Activated CD8-positive, alpha-beta T cell treated with anti-CD3 and anti-CD28 coated beads, Interleukin-2, amount 10 ng/mL, durations not matched to agents 7 days and 5 days (primary cell): ENCODE measurements around the gene FAM20C. TPM values are rescaled to one million over a fixed set of nuclear protein-coding genes. Genes with fewer than 3 reads are reported as not detected.
A peak's percentile ranks its signal among the peaks of the same experiment; 100 is the strongest.
"Not testable (repeated sequence)": the region's sequence is repeated elsewhere in the genome, so short reads cannot be mapped to it uniquely, and the experiment has no call there.

Experiments used
- ATAC-seq: fragments of 150-1000 bp; cut with Tn5 transposase; one replicate; pipeline ENCODE4 v1.10.0; 2021; ENCODE audit warnings: moderate library complexity
- CTCF ChIA-PET: fragments of 350-600 bp; sonication (Branson Sonifier 250); formaldehyde crosslinking; loops from one replicate; lab custom pipeline; 2021; ENCODE audit warnings: antibody characterized with exemption; lab: Charles Lee
- POLR2A ChIA-PET: fragments of 350-600 bp; sonication (Branson Sonifier 250); formaldehyde crosslinking; loops from one replicate; lab custom pipeline; 2021; ENCODE audit warnings: antibody characterized with exemption; lab: Charles Lee
- DNase-seq: peaks from one replicate; pipeline ENCODE4 v3.0.0-alpha.2; 2020
- H3K27ac Mint-ChIP-seq: one replicate; pipeline ENCODE4 v1.8.0; 2021; ENCODE audit warnings: mild to moderate bottlenecking, mixed read lengths
- H3K27me3 Mint-ChIP-seq: one replicate; pipeline ENCODE4 v1.8.0; 2021; ENCODE audit warnings: low read depth, mixed read lengths
- H3K36me3 Mint-ChIP-seq: one replicate; pipeline ENCODE4 v1.8.0; 2021; ENCODE audit warnings: low read depth, mixed read lengths
- H3K4me1 Mint-ChIP-seq: one replicate; pipeline ENCODE4 v1.8.0; 2021; ENCODE audit warnings: low read depth, mixed read lengths
- H3K4me3 Mint-ChIP-seq: one replicate; pipeline ENCODE4 v1.8.0; 2021; ENCODE audit warnings: mild to moderate bottlenecking, mixed read lengths
- H3K9me3 Mint-ChIP-seq: one replicate; pipeline ENCODE4 v1.8.0; 2022; ENCODE audit warnings: mixed read lengths; ENCODE audit not compliant: insufficient read depth
- total RNA-seq, 2 experiments: library from RNA; stranded (reverse); gene quantifications; one replicate each; pipeline ENCODE4 v1.2.3, GENCODE V29; 2021

FAM20C gene
- total RNA-seq, 2 experiments from 2014 or later = 0.74 TPM; not detected in 1

- Mint-ChIP-seq H3K27ac (no peak overlapping the region), H3K36me3 (no peaks in the 10 kb centered on the region), H3K9me3 (no peaks in the 10 kb centered on the region), H3K27me3 (peaks cover 1% of the 10 kb centered on the region), H3K4me3 (no peak overlapping the region), H3K4me1 (peaks cover 6% of the 10 kb centered on the region)
- ATAC-seq (no peak), DNase-seq (peak; percentile 34)
- ChIA-PET POLR2A (no interaction called here), CTCF (no interaction called here)
Observed at GRCh38 chr7:240887-241421, 48.6 kb downstream of the FAM20C start.

- H3K4me3 Mint-ChIP-seq = no peak overlapping the region
- ATAC-seq (no peak), DNase-seq (no peak)
- H3K27ac Mint-ChIP-seq = no peak overlapping the region
- POLR2A ChIA-PET = no interaction called here
- H3K27me3 Mint-ChIP-seq = peaks cover 1% of the 10 kb centered on the region
- H3K36me3 Mint-ChIP-seq = no peaks in the 10 kb centered on the region
- H3K4me1 Mint-ChIP-seq = peaks cover 6% of the 10 kb centered on the region
- CTCF ChIA-PET = no interaction called here
- no peaks in the 10 kb centered on the region for H3K9me3 Mint-ChIP-seq
Observed at GRCh38 chr7:241513-241912, 49.1 kb downstream of the FAM20C start.

DNA sequence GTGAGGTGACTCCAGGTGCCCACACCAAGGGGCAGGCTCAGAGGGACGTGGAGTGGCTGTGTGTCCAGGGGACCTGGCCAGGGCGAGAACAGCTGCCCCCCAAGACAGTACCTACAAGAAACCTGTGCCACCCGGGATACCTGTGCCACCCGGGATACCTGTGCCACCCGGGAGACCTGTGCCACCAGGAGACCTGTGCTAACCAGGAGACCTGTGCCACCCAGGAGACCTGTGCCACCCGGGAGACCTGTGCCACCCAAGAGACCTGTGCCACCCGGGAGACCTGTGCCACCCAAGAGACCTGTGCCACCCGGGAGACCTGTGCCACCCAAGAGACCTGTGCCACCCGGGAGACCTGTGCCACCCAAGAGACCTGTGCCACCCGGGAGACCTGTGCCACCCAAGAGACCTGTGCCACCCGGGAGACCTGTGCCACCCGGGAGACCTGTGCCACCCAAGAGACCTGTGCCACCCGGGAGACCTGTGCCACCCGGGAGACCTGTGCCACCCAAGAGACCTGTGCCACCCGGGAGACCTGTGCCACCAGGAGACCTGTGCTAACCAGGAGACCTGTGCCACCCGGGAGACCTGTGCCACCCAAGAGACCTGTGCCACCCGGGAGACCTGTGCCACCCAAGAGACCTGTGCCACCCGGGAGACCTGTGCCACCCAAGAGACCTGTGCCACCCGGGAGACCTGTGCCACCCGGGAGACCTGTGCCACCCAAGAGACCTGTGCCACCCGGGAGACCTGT, 50.6 kb downstream of the FAM20C start:
- CTCF ChIA-PET, H3K4me1 Mint-ChIP-seq, H3K9me3 Mint-ChIP-seq, POLR2A ChIA-PET, ATAC-seq, DNase-seq, H3K36me3 Mint-ChIP-seq, H3K27me3 Mint-ChIP-seq, H3K27ac Mint-ChIP-seq, H3K4me3 Mint-ChIP-seq: not testable (repeated sequence)

GRCh38 chr7:243580-243978, 51.2 kb downstream of the FAM20C start:
- H3K27me3 Mint-ChIP-seq, H3K4me1 Mint-ChIP-seq, DNase-seq, CTCF ChIA-PET, H3K9me3 Mint-ChIP-seq, POLR2A ChIA-PET, H3K4me3 Mint-ChIP-seq, H3K27ac Mint-ChIP-seq, H3K36me3 Mint-ChIP-seq, ATAC-seq: not testable (repeated sequence)

DNA sequence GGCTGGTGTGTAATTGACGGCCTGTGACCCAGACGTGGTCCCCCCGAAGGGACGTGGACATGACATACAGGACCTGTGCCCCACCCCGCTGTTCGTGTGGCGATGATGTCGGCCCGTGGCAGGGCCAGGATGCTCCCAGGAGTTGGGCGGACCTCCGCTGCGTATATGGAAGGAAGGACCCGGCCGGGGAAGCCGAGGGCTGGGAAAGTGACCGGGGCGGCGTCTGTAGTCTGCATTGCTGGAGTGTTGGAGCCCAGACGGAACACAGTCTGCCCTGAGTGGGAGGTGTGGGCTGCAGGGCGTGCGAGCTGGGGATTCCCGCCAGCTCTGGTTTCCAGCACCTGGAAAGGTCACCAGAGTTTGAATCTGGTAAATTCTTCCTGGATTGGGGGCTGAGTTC, 52.6 kb downstream of the FAM20C start:
- ChIA-PET CTCF (no interaction called here), POLR2A (no interaction called here)
- H3K27ac Mint-ChIP-seq = no peak overlapping the region
- peaks cover 1% of the 10 kb centered on the region for H3K27me3 Mint-ChIP-seq
- H3K9me3 Mint-ChIP-seq = no peaks in the 10 kb centered on the region
- DNase-seq (no peak), ATAC-seq (no peak)
- peaks cover 6% of the 10 kb centered on the region for H3K4me1 Mint-ChIP-seq
- H3K36me3 Mint-ChIP-seq = no peaks in the 10 kb centered on the region
- H3K4me3 Mint-ChIP-seq = no peak overlapping the region

DNA sequence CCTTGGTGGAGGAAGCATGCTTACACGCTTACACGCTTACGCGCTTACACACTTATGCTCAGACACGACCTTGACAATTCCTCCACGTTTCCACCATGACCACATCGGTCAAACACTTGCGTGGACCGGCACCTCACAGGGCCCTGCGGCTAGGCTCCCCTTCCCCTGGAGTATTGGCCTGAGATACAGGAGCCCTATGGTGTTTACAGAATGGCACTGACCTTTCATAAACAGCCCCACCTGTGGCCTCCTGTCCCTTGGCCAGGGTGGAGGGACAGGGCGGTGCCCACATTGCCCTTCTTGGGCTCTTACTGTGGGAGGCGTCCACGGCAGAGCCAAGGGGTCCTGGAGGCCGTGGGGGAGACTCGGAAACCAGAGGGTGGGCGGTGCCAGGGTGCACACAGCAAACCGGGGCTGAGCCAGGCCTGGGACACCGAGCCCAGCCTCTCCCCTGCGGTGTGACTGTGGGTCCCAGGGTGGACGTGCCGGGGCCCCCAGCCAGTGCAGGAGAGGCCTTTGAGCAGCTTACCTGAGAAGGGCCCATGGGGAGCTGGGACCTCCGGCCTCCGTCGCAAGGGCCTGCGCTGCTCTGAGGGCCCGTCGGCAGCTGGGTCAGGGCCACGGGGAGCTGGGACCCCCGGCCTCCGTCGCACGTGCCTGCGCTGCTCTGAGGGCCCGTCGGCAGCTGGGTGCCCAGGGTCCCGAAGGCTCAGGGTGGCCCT, 53.4 kb downstream of the FAM20C start:
- Mint-ChIP-seq H3K4me3 (no peak overlapping the region), H3K4me1 (peaks cover 6% of the 10 kb centered on the region), H3K27me3 (peaks cover 1% of the 10 kb centered on the region), H3K36me3 (no peaks in the 10 kb centered on the region), H3K9me3 (no peaks in the 10 kb centered on the region), H3K27ac (no peak overlapping the region)
- CTCF ChIA-PET = no interaction called here
- ATAC-seq (no peak), DNase-seq (no peak)
- POLR2A ChIA-PET = no interaction called here

GRCh38 chr7:246451-246850, 54.1 kb downstream of the FAM20C start:
- peaks cover 3% of the 10 kb centered on the region for H3K4me1 Mint-ChIP-seq
- CTCF ChIA-PET = no interaction called here
- no peaks in the 10 kb centered on the region for H3K9me3 Mint-ChIP-seq
- no peaks in the 10 kb centered on the region for H3K36me3 Mint-ChIP-seq
- DNase-seq (no peak), ATAC-seq (no peak)
- H3K27ac Mint-ChIP-seq = no peak overlapping the region
- H3K27me3 Mint-ChIP-seq = peaks cover under 1% of the 10 kb centered on the region
- POLR2A ChIA-PET = no interaction called here
- H3K4me3 Mint-ChIP-seq = no peak overlapping the region

DNA sequence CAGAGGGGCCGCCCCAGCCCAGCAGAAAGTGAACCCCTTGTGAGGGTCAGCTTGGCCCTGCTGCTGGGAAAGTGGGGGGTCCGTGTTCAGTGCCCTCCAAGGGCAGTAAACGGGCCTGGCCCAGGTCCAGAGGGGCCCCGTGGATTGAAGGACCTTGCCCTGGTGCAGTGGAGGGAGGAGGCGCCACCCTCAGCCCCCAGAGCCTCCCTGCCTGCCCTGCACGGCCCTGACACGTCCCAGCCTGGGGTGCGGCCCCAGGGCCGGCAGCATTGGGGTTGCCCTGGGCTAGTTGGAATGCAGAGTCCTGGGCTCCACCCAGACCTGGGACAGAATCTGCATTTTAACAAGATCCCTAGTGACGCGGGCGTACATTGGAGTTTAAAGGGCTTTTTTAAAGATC, 54.8 kb downstream of the FAM20C start:
- CTCF ChIA-PET = no interaction called here
- Mint-ChIP-seq H3K36me3 (no peaks in the 10 kb centered on the region), H3K27ac (no peak overlapping the region), H3K4me3 (no peak overlapping the region), H3K27me3 (no peaks in the 10 kb centered on the region), H3K4me1 (no peaks in the 10 kb centered on the region), H3K9me3 (no peaks in the 10 kb centered on the region)
- no peak for ATAC-seq
- DNase-seq = no peak
- POLR2A ChIA-PET = no interaction called here

- Mint-ChIP-seq H3K27me3 (no peaks in the 10 kb centered on the region), H3K27ac (no peak overlapping the region), H3K4me3 (no peak overlapping the region)
Observed at GRCh38 chr7:247636-248035, 55.3 kb downstream of the FAM20C start.

DNA sequence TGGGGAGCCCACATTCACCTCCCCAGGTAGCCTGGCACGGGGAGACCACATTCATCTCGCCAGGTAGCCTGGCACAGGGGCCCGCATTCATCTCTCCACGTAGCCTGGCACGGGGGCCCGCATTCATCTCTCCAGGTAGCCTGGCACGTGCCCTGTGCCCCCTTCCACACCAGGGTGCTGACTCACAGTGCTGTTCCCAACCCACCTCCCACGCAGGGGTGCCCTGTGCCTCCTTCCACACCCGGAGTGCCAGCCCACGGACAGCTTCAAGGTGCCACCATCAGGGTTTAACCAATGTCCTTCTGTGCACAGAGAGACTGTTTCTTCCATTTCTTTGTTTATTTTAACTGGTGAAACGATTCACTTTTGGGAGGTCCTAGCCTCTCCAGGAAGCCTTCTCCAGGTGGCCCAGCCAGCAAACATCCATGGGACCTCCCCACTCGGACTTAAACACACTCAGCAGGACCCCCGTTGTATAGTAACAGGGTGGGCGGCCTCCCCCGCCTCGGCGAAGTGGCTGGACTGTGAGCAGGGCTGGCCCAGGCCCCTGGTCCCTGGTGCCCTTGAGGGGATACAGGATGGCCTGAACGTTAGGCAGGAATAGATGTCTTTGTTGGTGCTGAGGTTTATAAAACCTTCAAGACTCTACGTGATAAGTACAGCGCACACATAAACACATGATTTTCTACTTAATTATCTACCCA, 56.5 kb downstream of the FAM20C start:
- CTCF ChIA-PET = no interaction called here
- DNase-seq (no peak), ATAC-seq (no peak)
- Mint-ChIP-seq H3K36me3 (no peaks in the 10 kb centered on the region), H3K27ac (no peak overlapping the region), H3K4me3 (no peak overlapping the region), H3K27me3 (no peaks in the 10 kb centered on the region), H3K9me3 (no peaks in the 10 kb centered on the region), H3K4me1 (no peaks in the 10 kb centered on the region)
- POLR2A ChIA-PET = no interaction called here

More at GRCh38 chr7:247636-248035, 55.3 kb downstream of the FAM20C start:
- Mint-ChIP-seq H3K9me3 (no peaks in the 10 kb centered on the region), H3K4me1 (no peaks in the 10 kb centered on the region), H3K36me3 (no peaks in the 10 kb centered on the region)
- ATAC-seq (no peak), DNase-seq (no peak)
- CTCF ChIA-PET = no interaction called here
- POLR2A ChIA-PET = no interaction called here

DNA sequence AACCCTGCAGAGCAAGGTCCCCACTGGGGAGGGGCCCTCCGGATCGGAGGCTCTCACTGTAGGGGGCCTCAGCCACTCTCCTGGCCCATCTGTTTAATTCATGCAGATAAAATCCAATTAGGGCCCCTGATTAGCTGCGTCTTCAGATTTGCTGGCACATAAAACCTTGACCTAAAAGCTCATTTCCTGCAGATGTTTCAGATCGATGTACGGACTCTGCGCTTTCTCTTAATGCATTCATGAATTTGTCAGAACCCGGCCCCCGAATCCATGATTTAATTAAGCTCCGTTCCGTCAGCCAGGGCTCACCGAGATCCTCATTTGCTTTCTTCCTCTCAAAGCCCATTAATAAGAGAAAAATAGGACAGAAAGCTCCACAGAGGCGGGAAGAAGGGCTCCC, 57.6 kb downstream of the FAM20C start:
- no peak for ATAC-seq
- Mint-ChIP-seq H3K4me1 (no peaks in the 10 kb centered on the region), H3K9me3 (no peaks in the 10 kb centered on the region), H3K4me3 (no peak overlapping the region), H3K27ac (no peak overlapping the region), H3K27me3 (no peaks in the 10 kb centered on the region), H3K36me3 (no peaks in the 10 kb centered on the region)
- CTCF ChIA-PET = no interaction called here
- DNase-seq = no peak
- POLR2A ChIA-PET = no interaction called here

DNA sequence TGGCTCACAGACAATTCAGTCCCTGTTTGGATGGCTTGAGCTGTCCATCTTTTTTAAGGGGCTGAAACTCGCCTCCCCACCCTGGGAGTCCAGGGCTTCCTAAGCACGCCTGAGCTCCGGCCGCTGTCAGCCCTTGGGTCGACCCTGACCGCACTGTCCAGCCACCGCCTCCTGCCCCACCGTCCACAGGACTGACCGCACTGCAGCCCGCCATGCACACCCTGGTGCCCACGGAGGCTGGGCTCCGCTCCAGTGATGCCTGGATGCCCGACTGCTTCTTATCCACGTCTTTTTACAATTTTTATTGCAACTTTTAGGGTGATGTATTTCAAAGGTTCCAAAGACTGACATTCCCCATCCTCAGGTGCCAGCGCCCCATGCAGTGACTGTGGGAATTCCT, 58.2 kb downstream of the FAM20C start:
- H3K27ac Mint-ChIP-seq = no peak overlapping the region
- no peaks in the 10 kb centered on the region for H3K36me3 Mint-ChIP-seq
- H3K27me3 Mint-ChIP-seq = no peaks in the 10 kb centered on the region
- ChIA-PET POLR2A (no interaction called here), CTCF (no interaction called here)
- no peaks in the 10 kb centered on the region for H3K9me3 Mint-ChIP-seq
- no peak for ATAC-seq
- DNase-seq = no peak
- H3K4me1 Mint-ChIP-seq = no peaks in the 10 kb centered on the region
- H3K4me3 Mint-ChIP-seq = no peak overlapping the region
